ENCODE results near the gene LMO4. TPM values are rescaled to one million over a fixed set of nuclear protein-coding genes. Genes with fewer than 3 reads are reported as not detected.

The LMO4 gene
- total RNA-seq, 2 donors from 2014 or later, result 23.6 to 24.1 TPM

DNA sequence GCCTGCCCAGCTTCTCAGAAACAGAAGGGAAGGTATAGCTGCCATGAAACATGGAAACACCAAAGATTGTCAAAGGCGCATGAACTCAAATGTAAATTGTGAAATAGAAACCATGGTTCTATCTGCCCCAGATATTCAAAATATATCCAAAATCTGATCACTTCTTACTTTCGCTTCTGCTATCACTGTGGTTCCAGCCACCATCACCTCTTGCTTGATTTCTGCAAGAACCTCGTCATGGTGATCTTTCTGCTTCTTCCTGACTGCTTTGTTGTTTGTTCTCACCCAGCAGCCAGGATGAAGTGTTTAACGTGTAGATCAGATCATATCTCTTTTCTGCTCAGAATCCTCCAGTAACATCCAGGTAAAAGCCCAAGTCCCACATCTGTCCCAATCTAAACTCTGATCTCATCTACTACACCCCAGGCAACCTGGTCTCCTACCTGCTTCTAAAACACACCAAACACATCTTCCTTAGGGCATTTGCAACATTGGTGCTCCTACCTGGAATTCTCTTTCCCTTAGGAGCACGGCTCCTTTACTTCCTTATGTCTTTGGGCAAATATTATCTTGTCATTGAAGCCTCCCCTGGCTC is 10.5 kb upstream of the LMO4 start:
- Histone ChIP-seq H3K4me3 (no peak overlapping the region), H3K9me3 (no peaks in the 10 kb centered on the region), H3K9ac (ENCODE audit: low read depth in 2 of 2, low read length in 2 of 2) (no peak overlapping the region), H3K36me3 (no peaks in the 10 kb centered on the region), H3K27me3 (no peaks in the 10 kb centered on the region), H3K4me1 (no peaks in the 10 kb centered on the region), H3K27ac (no peak overlapping the region)
- DNase-seq, result no peak
- intact Hi-C loops (cut with DNase I), result no loop called here
- no peak for TF ChIP-seq CTCF (IDR thresholded peaks at IDR 0.05)

DNA sequence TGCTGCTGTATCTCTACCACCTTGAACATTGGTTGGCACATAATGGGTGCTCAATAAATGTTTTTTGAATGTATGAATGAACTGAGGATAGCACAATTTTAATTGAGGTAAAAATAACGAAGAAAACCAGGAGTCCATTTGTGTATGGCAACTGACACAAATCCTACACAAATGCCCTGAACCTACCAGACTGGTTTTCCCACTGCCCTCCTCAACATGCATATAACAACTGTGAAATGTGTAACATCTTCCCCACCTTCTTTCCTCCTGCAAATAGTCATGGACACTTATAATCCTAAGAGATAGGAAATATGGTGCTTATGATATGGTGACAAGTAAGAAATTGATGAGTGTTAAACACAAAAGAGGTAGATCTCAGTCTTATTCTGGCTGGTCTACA is 9.9 kb upstream of the LMO4 start:
- H3K36me3 ChIP-seq, result no peaks in the 10 kb centered on the region
- H3K4me3 ChIP-seq, result no peak overlapping the region
- DNase-seq, result no peak
- no peaks in the 10 kb centered on the region for H3K9me3 ChIP-seq
- H3K9ac ChIP-seq (ENCODE audit: low read depth in 2 of 2, low read length in 2 of 2), result no peak overlapping the region
- H3K27me3 ChIP-seq, result no peaks in the 10 kb centered on the region
- intact Hi-C loops (cut with DNase I), result no loop called here
- no peak overlapping the region for H3K27ac ChIP-seq
- no peak for TF ChIP-seq CTCF (IDR thresholded peaks at IDR 0.05)
- H3K4me1 ChIP-seq, result no peaks in the 10 kb centered on the region

- no peak overlapping the region for H3K27ac ChIP-seq
- intact Hi-C loops (cut with DNase I), result loop anchor here (2.0 kb wide), 1 partner anchor 627 kb away; no protein-coding TSS in a partner anchor
- peak; percentile 78 for DNase-seq
Observed at GRCh38 chr1:87325982-87326738, 2.5 kb upstream of the LMO4 start.

GRCh38 chr1:87327376-87328271 is 1.1 kb upstream of the LMO4 start:
- intact Hi-C loops (cut with DNase I), result loop anchor here (2.0 kb wide), 1 partner anchor 625 kb away; no protein-coding TSS in a partner anchor
- H3K36me3 ChIP-seq, result no peaks in the 10 kb centered on the region
- H3K4me1 ChIP-seq, result peaks cover 6% of the 10 kb centered on the region
- peak overlapping the region; percentile 61 for H3K4me3 ChIP-seq
- DNase-seq, result no peak
- peak overlapping the region; percentile 90 to 93 for H3K9ac ChIP-seq (ENCODE audit: low read depth in 2 of 2, low read length in 2 of 2)
- TF ChIP-seq CTCF (IDR thresholded peaks at IDR 0.05), result no peak
- no peaks in the 10 kb centered on the region for H3K27me3 ChIP-seq
- no peaks in the 10 kb centered on the region for H3K9me3 ChIP-seq
- peak overlapping the region; percentile 93 for H3K27ac ChIP-seq

More at GRCh38 chr1:87325982-87326738, 2.5 kb upstream of the LMO4 start:
- no peak overlapping the region for H3K9ac ChIP-seq (ENCODE audit: low read depth in 2 of 2, low read length in 2 of 2)
- H3K9me3 ChIP-seq, result no peaks in the 10 kb centered on the region
- no peaks in the 10 kb centered on the region for H3K27me3 ChIP-seq
- H3K36me3 ChIP-seq, result no peaks in the 10 kb centered on the region
- H3K4me3 ChIP-seq, result no peak overlapping the region
- no peaks in the 10 kb centered on the region for H3K4me1 ChIP-seq
- TF ChIP-seq CTCF (IDR thresholded peaks at IDR 0.05), result peak; percentile 75

- intact Hi-C loops (cut with DNase I), result no loop called here
- peak overlapping the region; percentile 93 for H3K27ac ChIP-seq
- no peaks in the 10 kb centered on the region for H3K9me3 ChIP-seq
- TF ChIP-seq CTCF (IDR thresholded peaks at IDR 0.05), result no peak
- peaks cover 9% of the 10 kb centered on the region for H3K4me1 ChIP-seq
- H3K9ac ChIP-seq (ENCODE audit: low read depth in 2 of 2, low read length in 2 of 2), result peak overlapping the region; percentile 79 to 84
- H3K27me3 ChIP-seq, result no peaks in the 10 kb centered on the region
- no peaks in the 10 kb centered on the region for H3K36me3 ChIP-seq
- peak overlapping the region; percentile 61 for H3K4me3 ChIP-seq
- DNase-seq, result peak; percentile 66
Observed at GRCh38 chr1:87329051-87329525, 408 bp downstream of the LMO4 start.

All from colonic mucosa (tissue), 4 donors.